WI38 (cell line): Measurements from ENCODE around the gene USP15.

Experiments used
- H3K4me3 ChIP-seq: 2 replicates; pipeline ENCODE4 v1.5.1; 2011; ENCODE audit warnings: low read depth, mild to moderate bottlenecking, control low read depth, low read length
- TF ChIP-seq, protein P1 (sequence below): IDR thresholded peaks from 2 replicates; pipeline ENCODE4 v1.5.1; 2012; ENCODE audit warnings: low read depth, mild to moderate bottlenecking, control low read depth, low read length

USP15 gene

DNA sequence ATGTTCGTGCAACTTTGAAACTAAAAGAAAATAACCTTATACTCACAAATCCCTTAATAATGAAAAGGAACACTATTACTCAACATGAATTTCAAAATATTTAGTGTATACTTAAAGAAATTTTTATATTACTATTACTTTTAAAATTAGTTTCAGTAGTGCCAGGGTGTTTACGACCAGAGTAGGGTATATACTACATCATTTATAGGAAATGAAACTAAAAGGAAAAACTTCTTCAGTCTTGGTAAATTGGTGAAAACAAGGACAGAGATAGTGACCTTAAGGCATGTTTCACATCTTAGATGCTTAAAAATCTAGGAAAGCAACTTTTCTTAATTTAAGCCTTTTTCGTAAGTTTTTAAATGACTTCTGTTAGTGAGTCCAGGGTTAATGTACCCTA lies 4.5 kb downstream of the USP15 start:
- H3K4me3 ChIP-seq = no peak overlapping the region
- TF ChIP-seq, protein P1, sequence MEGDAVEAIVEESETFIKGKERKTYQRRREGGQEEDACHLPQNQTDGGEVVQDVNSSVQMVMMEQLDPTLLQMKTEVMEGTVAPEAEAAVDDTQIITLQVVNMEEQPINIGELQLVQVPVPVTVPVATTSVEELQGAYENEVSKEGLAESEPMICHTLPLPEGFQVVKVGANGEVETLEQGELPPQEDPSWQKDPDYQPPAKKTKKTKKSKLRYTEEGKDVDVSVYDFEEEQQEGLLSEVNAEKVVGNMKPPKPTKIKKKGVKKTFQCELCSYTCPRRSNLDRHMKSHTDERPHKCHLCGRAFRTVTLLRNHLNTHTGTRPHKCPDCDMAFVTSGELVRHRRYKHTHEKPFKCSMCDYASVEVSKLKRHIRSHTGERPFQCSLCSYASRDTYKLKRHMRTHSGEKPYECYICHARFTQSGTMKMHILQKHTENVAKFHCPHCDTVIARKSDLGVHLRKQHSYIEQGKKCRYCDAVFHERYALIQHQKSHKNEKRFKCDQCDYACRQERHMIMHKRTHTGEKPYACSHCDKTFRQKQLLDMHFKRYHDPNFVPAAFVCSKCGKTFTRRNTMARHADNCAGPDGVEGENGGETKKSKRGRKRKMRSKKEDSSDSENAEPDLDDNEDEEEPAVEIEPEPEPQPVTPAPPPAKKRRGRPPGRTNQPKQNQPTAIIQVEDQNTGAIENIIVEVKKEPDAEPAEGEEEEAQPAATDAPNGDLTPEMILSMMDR = no peak

DNA sequence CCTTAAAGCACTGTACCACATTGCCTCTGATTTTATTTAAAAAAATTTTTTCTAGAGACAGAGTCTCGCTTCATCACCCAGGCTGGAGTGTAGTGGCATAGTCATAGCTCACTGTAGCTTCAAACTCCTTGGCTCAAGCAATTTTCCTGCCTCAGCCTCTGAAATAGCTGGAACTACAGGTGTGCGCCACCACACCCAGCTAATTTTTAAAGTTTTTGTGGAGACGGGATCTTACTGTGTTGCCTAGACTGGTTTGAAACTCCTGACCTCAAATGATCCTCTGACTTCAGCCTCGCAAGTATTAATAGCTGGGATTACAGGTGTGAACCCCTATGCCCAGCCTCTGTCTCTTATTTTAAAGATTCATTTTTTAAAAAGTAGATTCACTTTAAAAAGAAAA lies 5.3 kb downstream of the USP15 start:
- H3K4me3 ChIP-seq = no peak overlapping the region
- TF ChIP-seq, protein P1 = no peak

DNA sequence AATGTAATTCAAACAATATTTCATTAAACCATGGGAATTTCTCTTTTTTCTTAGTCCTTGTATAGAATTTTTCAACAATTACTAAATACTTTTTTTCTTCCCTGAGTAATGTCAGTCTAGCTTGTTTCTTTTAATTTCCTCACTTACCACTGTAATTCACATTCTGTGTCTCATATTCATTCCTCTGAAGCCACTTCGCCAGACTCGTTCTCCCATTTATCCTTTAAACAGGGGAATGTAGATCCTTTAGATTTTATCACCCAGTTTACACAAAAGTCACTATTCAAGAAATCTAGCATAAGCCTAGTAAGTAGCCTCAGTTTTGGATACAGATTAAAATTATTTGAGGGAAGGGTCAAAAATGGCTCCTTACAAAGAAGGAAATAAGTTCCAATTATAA lies 6.8 kb downstream of the USP15 start:
- H3K4me3 ChIP-seq = no peak overlapping the region

DNA sequence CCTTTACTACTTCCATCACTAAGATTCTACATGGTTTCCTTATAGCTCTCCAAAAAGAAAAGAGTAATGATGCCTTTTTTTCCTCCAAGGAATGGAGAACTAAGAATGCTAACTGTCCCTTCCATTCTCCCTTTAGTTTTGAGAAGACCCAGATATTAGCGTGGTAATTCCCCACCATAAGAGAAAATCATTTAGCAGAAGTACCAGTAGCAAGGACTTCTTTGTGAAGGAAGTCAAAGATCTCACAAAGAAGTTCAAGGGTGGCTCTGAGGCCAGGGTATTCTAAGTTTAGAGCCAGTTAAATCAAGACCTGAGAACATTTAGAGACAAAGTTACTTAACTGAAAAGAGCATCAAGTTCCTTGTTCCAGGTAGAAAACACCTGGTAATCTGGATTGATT lies 7.3 kb downstream of the USP15 start:
- TF ChIP-seq, protein P1 = no peak
- H3K4me3 ChIP-seq = no peak overlapping the region

More for the DNA sequence above, 6.8 kb downstream of the USP15 start:
- TF ChIP-seq, protein P1 = no peak

DNA sequence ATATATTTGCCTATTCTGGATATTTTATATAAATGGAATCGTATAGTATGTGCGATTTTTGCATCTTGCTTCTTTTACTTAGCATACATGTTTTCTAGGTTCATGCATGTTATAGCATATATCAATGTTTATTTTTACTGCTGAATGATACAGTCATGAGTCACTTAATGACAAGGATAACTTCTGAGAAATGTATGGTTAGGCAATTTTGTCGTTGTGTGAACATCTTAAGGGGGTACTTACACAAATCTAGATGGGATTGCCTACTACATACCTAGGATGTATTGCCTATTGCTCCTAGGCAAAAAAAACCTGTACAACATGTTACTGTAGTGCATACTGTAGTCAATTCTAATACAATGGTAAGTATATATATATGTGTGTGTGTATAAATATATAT lies 8.8 kb downstream of the USP15 start:
- TF ChIP-seq, protein P1 = no peak
- no peak overlapping the region for H3K4me3 ChIP-seq

DNA sequence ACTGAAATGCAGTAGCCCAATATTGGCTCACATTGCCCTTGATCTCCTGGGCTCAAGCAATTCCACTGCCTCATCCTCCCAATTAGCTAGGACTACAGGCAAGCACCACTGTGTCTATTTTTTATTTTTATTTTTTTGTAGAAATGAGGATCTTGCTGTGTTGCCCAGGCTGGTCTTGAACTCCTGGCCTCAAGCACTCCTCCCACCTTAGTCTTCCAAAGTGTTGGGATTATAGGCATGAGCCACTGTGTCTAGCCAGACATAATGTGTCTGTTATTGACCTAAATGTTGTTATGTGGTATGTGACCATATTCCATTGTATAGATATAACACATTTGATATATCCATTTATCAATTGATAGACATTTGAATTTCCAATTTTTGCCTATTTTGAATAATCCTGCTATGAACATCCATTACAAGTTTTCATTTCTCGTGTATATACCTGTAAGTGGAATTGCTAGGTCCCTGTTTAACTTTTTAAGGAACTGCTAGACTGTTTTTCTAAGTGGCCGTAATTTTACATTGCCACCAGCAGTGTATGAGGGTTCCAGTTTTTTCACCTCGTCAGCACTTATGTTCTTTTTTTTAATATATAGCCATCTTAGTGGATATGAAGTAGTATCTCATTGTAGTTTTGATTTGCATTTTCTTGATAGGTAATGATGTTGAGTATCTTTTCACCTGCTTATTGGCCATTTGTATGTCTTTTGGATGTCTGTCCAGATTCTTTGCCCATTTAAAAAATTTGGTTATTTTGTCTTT lies 9.4 kb downstream of the USP15 start:
- no peak overlapping the region for H3K4me3 ChIP-seq
- TF ChIP-seq, protein P1 = no peak

DNA sequence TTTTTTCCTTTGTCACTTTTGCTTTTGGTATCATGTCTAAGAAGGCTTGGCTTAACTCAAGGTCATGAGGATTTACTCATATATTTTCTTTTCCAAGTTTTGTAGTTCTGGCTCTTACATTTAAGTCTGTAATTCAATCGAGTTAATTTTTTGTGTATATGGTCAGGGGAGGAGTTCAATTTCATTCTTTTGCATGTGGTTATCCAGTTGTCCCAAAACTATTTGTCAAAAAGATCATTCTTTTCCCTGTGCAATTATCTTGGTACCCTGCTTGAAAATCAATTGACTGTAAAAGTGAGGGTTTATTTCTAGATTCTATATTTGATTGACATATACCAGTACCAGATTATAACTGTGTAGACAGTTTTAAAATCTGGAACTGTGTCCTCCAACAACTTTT lies 10.2 kb downstream of the USP15 start:
- TF ChIP-seq, protein P1 = no peak
- H3K4me3 ChIP-seq = no peak overlapping the region
